ENCODE data around the gene SIK3. TPM values are rescaled to one million over a fixed set of nuclear protein-coding genes. Genes with fewer than 3 reads are reported as not detected.
A peak's percentile ranks its signal among the peaks of the same experiment; 100 is the strongest.
"Not testable (repeated sequence)": the region's sequence is repeated elsewhere in the genome, so short reads cannot be mapped to it uniquely, and the experiment has no call there.

The SIK3 gene
- total and polyA plus RNA-seq, 11 donors: 11.8 to 67.4 (median 38.1) TPM

GRCh38 chr11:116835042-116835772 is 263.0 kb downstream of the SIK3 start:
- DNase-seq: no peak
- Histone ChIP-seq H3K36me3 (no peaks in the 10 kb centered on the region), H3K9me3 (no peaks in the 10 kb centered on the region), H3K27ac (peak overlapping the region; percentile 69 to 90 (median 82)), H3K4me1 (peaks cover 0 to 54% (median 28%) of the 10 kb centered on the region in 12 donors), H3K27me3 (no peaks in the 10 kb centered on the region), H3K4me3 (peak overlapping the region in 11 of 12 donors; percentile 19 to 60 (median 46))
- intact Hi-C loops (cut with DNase I): loop anchor here in 5 of 10 donors (1.0 to 5.0 kb wide), 3 partner anchors 43 to 44 kb away; partner anchors contain the start of gene APOA5 (in 5 of the 5)
- 39 to 57% (median 45%) methylated on average over 24 to 28 of the region's 28 CpGs for WGBS, 4 donors
- ATAC-seq: peak in 2 of 4 donors; percentile 53 to 78
- TF ChIP-seq POLR2A (IDR thresholded peaks at IDR 0.05) (no peak), CTCF (IDR thresholded peaks at IDR 0.05) (no peak)

- H3K4me1 ChIP-seq: peaks cover 0 to 49% (median 26%) of the 10 kb centered on the region in 12 donors
- peak overlapping the region in 1 of 12 donors; percentile 47 for H3K4me3 ChIP-seq
- not testable (repeated sequence) for DNase-seq, H3K36me3 ChIP-seq, H3K27me3 ChIP-seq, H3K9me3 ChIP-seq, ATAC-seq
- 73 to 90% (median 77%) methylated on average over 13 of the region's 13 CpGs for WGBS, 4 donors
- peak overlapping the region in 10 of 12 donors; percentile 69 to 90 (median 82) for H3K27ac ChIP-seq
- intact Hi-C loops (cut with DNase I): loop anchor here in 7 of 10 donors (1.0 to 5.0 kb wide), 3 partner anchors 42 to 44 kb away; partner anchors contain the start of gene APOA5 (in 7 of the 7)
These were observed 263.6 kb downstream of the SIK3 start for GRCh38 chr11:116834535-116835041.

GRCh38 chr11:116833816-116834534 is 264.3 kb downstream of the SIK3 start:
- no peaks in the 10 kb centered on the region for H3K27me3 ChIP-seq
- no peak for ATAC-seq
- no peak overlapping the region for H3K4me3 ChIP-seq
- peaks cover 0 to 47% (median 24%) of the 10 kb centered on the region in 12 donors for H3K4me1 ChIP-seq
- no peaks in the 10 kb centered on the region for H3K36me3 ChIP-seq
- H3K9me3 ChIP-seq: no peaks in the 10 kb centered on the region
- TF ChIP-seq POLR2A (IDR thresholded peaks at IDR 0.05) (no peak), CTCF (IDR thresholded peaks at IDR 0.05) (no peak)
- WGBS, 4 donors: 76 to 84% (median 78%) methylated on average over 14 of the region's 14 CpGs
- intact Hi-C loops (cut with DNase I): loop anchor here in 3 of 10 donors (2.0 to 5.0 kb wide), 2 partner anchors 42 to 43 kb away; partner anchors contain the start of gene APOA5 (in 3 of the 3)
- DNase-seq: no peak
- no peak overlapping the region for H3K27ac ChIP-seq

GRCh38 chr11:116833491-116833815 is 264.8 kb downstream of the SIK3 start:
- no peak for TF ChIP-seq CTCF (IDR thresholded peaks at IDR 0.05)
- no peak for TF ChIP-seq POLR2A (IDR thresholded peaks at IDR 0.05)
- no peak overlapping the region for H3K27ac ChIP-seq
- intact Hi-C loops (cut with DNase I): loop anchor here in 2 of 10 donors (5.0 kb wide), 1 partner anchor 41 kb away; the partner anchor contains the start of gene APOA5 (in 2 of the 2)
- ATAC-seq (no peak), DNase-seq (no peak)
- H3K27me3 ChIP-seq: no peaks in the 10 kb centered on the region
- WGBS, 4 donors: 91 to 96% (median 92%) methylated on average over 10 of the region's 10 CpGs
- no peaks in the 10 kb centered on the region for H3K36me3 ChIP-seq
- H3K9me3 ChIP-seq: no peaks in the 10 kb centered on the region
- no peak overlapping the region for H3K4me3 ChIP-seq
- peaks cover 0 to 44% (median 24%) of the 10 kb centered on the region in 12 donors for H3K4me1 ChIP-seq

Data from heart left ventricle (tissue), 16 donors.